H1 (cell line): ENCODE results near the gene COQ2. TPM values are rescaled to one million over a fixed set of nuclear protein-coding genes. Genes with fewer than 3 reads are reported as not detected.

Source experiments
- CTCF ChIA-PET: fragments of 300-600 bp; sonication (Branson Sonifier 250); formaldehyde crosslinking; loops from one replicate; lab custom pipeline; 2021; ENCODE audit not compliant: partially characterized antibody; lab: Charles Lee
- POLR2A ChIA-PET: fragments of 300-600 bp; sonication (Branson Sonifier 250); formaldehyde crosslinking; loops from one replicate; lab custom pipeline; 2021; ENCODE audit warnings: inconsistent platforms; ENCODE audit not compliant: partially characterized antibody; lab: Charles Lee
- DNase-seq, 2 experiments: peaks; one replicate each; pipeline versions ENCODE4 v3.0.0 to v3.0.0-alpha.2; 2010 to 2022; ENCODE audit warnings: low spot score in 2 of 2, low read depth in 1 of 2, mixed read lengths in 1 of 2
- FAIRE-seq: peaks from 2 replicates; lab custom pipeline; 2011; peaks lifted over from hg19 to GRCh38; lab: Jason Lieb, UNC
- H2AFZ ChIP-seq: 2 replicates; pipeline ENCODE4 v1.8.1; 2012; ENCODE audit warnings: low read length, inconsistent platforms
- H2AK5ac ChIP-seq: 2 replicates; pipeline ENCODE4 v1.6.1; 2013; ENCODE audit warnings: low read depth, low read length
- H2BK120ac ChIP-seq: replicated peaks from 2 replicates; pipeline ENCODE3; 2013; ENCODE audit warnings: low read depth, low read length, inconsistent platforms
- H2BK12ac ChIP-seq: 2 replicates; pipeline ENCODE4 v1.6.1; 2013; ENCODE audit warnings: low read depth, low read length
- H2BK15ac ChIP-seq: 2 replicates; pipeline ENCODE4 v1.6.1; 2013; ENCODE audit warnings: low read length
- H2BK20ac ChIP-seq: 2 replicates; pipeline ENCODE4 v1.6.1; 2013; ENCODE audit warnings: low read length
- H2BK5ac ChIP-seq: 2 replicates; pipeline ENCODE4 v1.6.1; 2013; ENCODE audit warnings: low read depth, low read length
- H3K14ac ChIP-seq: 2 replicates; pipeline ENCODE4 v1.6.1; 2013; ENCODE audit warnings: inconsistent platforms; ENCODE audit not compliant: insufficient read length
- H3K18ac ChIP-seq: 2 replicates; pipeline ENCODE4 v1.6.1; 2013; ENCODE audit warnings: low read length; ENCODE audit errors: extremely low read depth
- H3K23ac ChIP-seq: 2 replicates; pipeline ENCODE4 v1.6.1; 2013; ENCODE audit warnings: inconsistent platforms; ENCODE audit not compliant: insufficient read length
- H3K23me2 ChIP-seq: 2 replicates; pipeline ENCODE4 v1.6.1; 2013; ENCODE audit warnings: low read depth, low read length
- H3K27ac ChIP-seq: 2 replicates; pipeline ENCODE4 v1.6.1; 2011; ENCODE audit warnings: low read depth, low read length, inconsistent platforms
- H3K27me3 ChIP-seq, 4 experiments: replicated peaks in 1 of 4; 1 replicate in 1 of 4; 2 replicates in 3 of 4; pipeline versions ENCODE4 v1.6.1 to v1.8.1; 2011 to 2013; ENCODE audit warnings: low read length in 3 of 4, mild to moderate bottlenecking in 3 of 4, inconsistent platforms in 2 of 4, mixed read lengths in 2 of 4, moderate library complexity in 1 of 4; ENCODE audit not compliant: control insufficient read depth in 3 of 4, insufficient read depth in 3 of 4; ENCODE audit errors: extremely low read depth in 1 of 4
- H3K36me3 ChIP-seq, 4 experiments: 2 replicates each; pipeline versions ENCODE4 v1.6.1 to v1.8.1; 2011 to 2013; ENCODE audit warnings: mild to moderate bottlenecking in 4 of 4, low read length in 3 of 4, moderate library complexity in 2 of 4, control low read depth in 1 of 4, inconsistent platforms in 1 of 4; ENCODE audit not compliant: insufficient read depth in 4 of 4, control insufficient read depth in 2 of 4
- H3K4ac ChIP-seq: replicated peaks from 2 replicates; pipeline ENCODE3; 2013; ENCODE audit warnings: low read length, low read depth, mixed read lengths, inconsistent platforms; ENCODE audit not compliant: insufficient read length
- H3K4me1 ChIP-seq, 4 experiments: replicated peaks in 1 of 4; 1 replicate in 1 of 4; 2 replicates in 3 of 4; pipeline versions ENCODE4 v1.6.1 to v1.8.1; 2011 to 2013; ENCODE audit warnings: low read length in 3 of 4, inconsistent platforms in 2 of 4, mixed read lengths in 1 of 4; ENCODE audit not compliant: insufficient read depth in 4 of 4, control insufficient read depth in 3 of 4
- H3K4me2 ChIP-seq, 2 experiments: 2 replicates each; pipeline versions ENCODE4 v1.6.1 to v1.8.1; 2011 to 2013; ENCODE audit warnings: low read depth in 2 of 2, low read length in 2 of 2, control low read depth in 1 of 2, inconsistent platforms in 1 of 2, mild to moderate bottlenecking in 1 of 2; ENCODE audit not compliant: insufficient read depth in 1 of 2
- H3K4me3 ChIP-seq, 4 experiments: fragments of 200-600, 300-600 bp in 1 of 4; sonication (generic), shearing (Covaris generic), sonication (Bioruptor Twin) in 1 of 4; 2 replicates each; pipeline versions ENCODE4 v1.5.1 to v1.8.1; 2011 to 2016; ENCODE audit warnings: low read length in 4 of 4, low read depth in 3 of 4, control low read depth in 2 of 4, inconsistent platforms in 2 of 4, mild to moderate bottlenecking in 2 of 4, mixed read lengths in 1 of 4, moderate library complexity in 1 of 4; ENCODE audit not compliant: insufficient read depth in 2 of 4; ENCODE audit errors: extremely low read depth in 1 of 4
- H3K56ac ChIP-seq: replicated peaks from 2 replicates; pipeline ENCODE3; 2013; ENCODE audit warnings: low read depth, mild to moderate bottlenecking, mixed read lengths, low read length, inconsistent platforms; ENCODE audit not compliant: insufficient read length
- H3K79me1 ChIP-seq: 2 replicates; pipeline ENCODE4 v1.6.1; 2013; ENCODE audit warnings: low read depth, low read length, control low read depth
- H3K79me2 ChIP-seq, 2 experiments: 2 replicates each; pipeline versions ENCODE4 v1.6.1 to v1.8.1; 2012 to 2013; ENCODE audit warnings: low read length in 2 of 2, mild to moderate bottlenecking in 2 of 2, inconsistent platforms in 1 of 2; ENCODE audit not compliant: insufficient read depth in 2 of 2, control insufficient read depth in 1 of 2
- H3K9ac ChIP-seq, 4 experiments: replicated peaks in 1 of 4; 1 replicate in 1 of 4; 2 replicates in 3 of 4; pipeline versions ENCODE4 v1.6.1 to v1.8.1; 2011 to 2013; ENCODE audit warnings: low read depth in 3 of 4, low read length in 3 of 4, control low read depth in 2 of 4, mild to moderate bottlenecking in 2 of 4, moderate library complexity in 2 of 4, inconsistent platforms in 1 of 4; ENCODE audit errors: extremely low read depth in 1 of 4
- H3K9me3 ChIP-seq, 2 experiments: 2 replicates each; pipeline versions ENCODE4 v1.6.1 to v1.8.1; 2012 to 2013; ENCODE audit warnings: mild to moderate bottlenecking in 2 of 2, moderate library complexity in 2 of 2, control low read depth in 1 of 2, inconsistent platforms in 1 of 2, low read depth in 1 of 2, low read length in 1 of 2, mixed read lengths in 1 of 2; ENCODE audit not compliant: insufficient read depth in 2 of 2
- H4K20me1 ChIP-seq, 2 experiments: replicated peaks in 1 of 2; 2 replicates each; pipeline versions ENCODE3 to v1.8.1; 2011 to 2013; ENCODE audit warnings: inconsistent platforms in 2 of 2, low read length in 2 of 2, mild to moderate bottlenecking in 1 of 2; ENCODE audit not compliant: insufficient read depth in 2 of 2, control insufficient read depth in 1 of 2
- H4K5ac ChIP-seq: 2 replicates; pipeline ENCODE4 v1.6.1; 2013; ENCODE audit warnings: low read length, low read depth, mixed read lengths, inconsistent platforms; ENCODE audit not compliant: insufficient read length
- H4K8ac ChIP-seq: 2 replicates; pipeline ENCODE4 v1.8.0; 2013; ENCODE audit warnings: mild to moderate bottlenecking, moderate library complexity, low read length, inconsistent platforms; ENCODE audit not compliant: insufficient read depth; ENCODE audit errors: extremely low read depth
- H4K91ac ChIP-seq: replicated peaks from 2 replicates; pipeline ENCODE3; 2013; ENCODE audit warnings: low read length, mixed read lengths, inconsistent platforms; ENCODE audit not compliant: insufficient read length
- ATF2 ChIP-seq: IDR thresholded peaks from 2 replicates; pipeline ENCODE4 v1.6.1; 2012; ENCODE audit warnings: low read length, inconsistent platforms
- BACH1 ChIP-seq: IDR thresholded peaks from 2 replicates; pipeline ENCODE4 v1.6.1; 2012; ENCODE audit warnings: low read length, improper control_type of control experiment
- GABPA ChIP-seq: IDR thresholded peaks from 2 replicates; pipeline ENCODE4 v1.6.1; 2011; ENCODE audit warnings: mild to moderate bottlenecking, low read length, moderate library complexity, borderline replicate concordance; ENCODE audit not compliant: insufficient read depth
- KDM5A ChIP-seq: fragments of 200-600 bp; IDR thresholded peaks from 2 replicates; pipeline ENCODE4 v1.7.1; 2012; ENCODE audit warnings: mild to moderate bottlenecking, low read length, inconsistent platforms, mixed read lengths
- PHF8 ChIP-seq: fragments of 200-600 bp; sonication (generic); conservative IDR thresholded peaks from 2 replicates; pipeline ENCODE4 v1.7.1; 2012; ENCODE audit warnings: low read depth, mild to moderate bottlenecking, inconsistent platforms, low read length, moderate library complexity
- POLR2AphosphoS5 ChIP-seq: IDR thresholded peaks from 2 replicates; pipeline ENCODE4 v1.6.1; 2011; ENCODE audit warnings: low read depth, low read length
- USF2 ChIP-seq: IDR thresholded peaks from 2 replicates; pipeline ENCODE4 v1.6.1; 2011; ENCODE audit warnings: low read length, improper control_type of control experiment
- WGBS, 2 experiments: shearing (Covaris generic) in 1 of 2; methylation state at CpG; one replicate each; pipeline versions ENCODE4 v1.1.6 to v1.1.7; 2013 to 2015; ENCODE audit warnings: low lambda C conversion rate in 2 of 2, mixed read lengths in 2 of 2, inconsistent platforms in 1 of 2, low coverage in 1 of 2, missing lambda C conversion rate in 1 of 2; ENCODE audit not compliant: insufficient replicate concordance in 2 of 2, insufficient coverage in 1 of 2, insufficient read length in 1 of 2; ENCODE audit errors: extremely low coverage in 1 of 2, missing lambda C conversion rate in 1 of 2; 5-methylcytosine and 5-hydroxymethylcytosine counted together
- polyA plus RNA-seq, 7 experiments: library from polyadenylated mRNA; depleted of rRNA in 3 of 7; stranded (reverse) in 5 of 7; unstranded in 2 of 7; fragments of >200 nt in 5 of 7; fragments of 200-250 nt in 2 of 7; gene quantifications; 1 replicate in 5 of 7; 2 replicates in 1 of 7; 4 replicates in 1 of 7; pipeline versions ENCODE4 v1.2.1 to v1.2.3, GENCODE V29; 2011 to 2013; ENCODE audit warnings: missing spikeins in 2 of 7, mixed read lengths in 2 of 7
- total RNA-seq: library from RNA; stranded (reverse); fragmentation: NEBNext Ultra II Directional; extraction: Animal tissue kit (Norgen Biotek cat#: 25700); gene quantifications from 2 replicates; pipeline ENCODE4 v1.2.1, GENCODE V29; 2021

Gene COQ2
- total and polyA plus RNA-seq, 2 of the 8 experiments (the other 6 are each of a cell fraction or from before 2014, with no cell fraction given): 21.5 to 22.9 TPM

- Histone ChIP-seq H4K20me1 (no peaks in the 10 kb centered on the region), H2BK12ac (no peak overlapping the region), H3K4me3 (no peak overlapping the region), H3K4me2 (no peak overlapping the region), H4K91ac (no peak overlapping the region), H2BK120ac (no peak overlapping the region), H3K18ac (no peak overlapping the region), H2AFZ (no peak overlapping the region), H3K23ac (no peak overlapping the region), H3K27me3 (no peaks in the 10 kb centered on the region), H2BK15ac (no peak overlapping the region), H2BK20ac (no peak overlapping the region), H3K9me3 (no peaks in the 10 kb centered on the region), H3K79me2 (no peaks in the 10 kb centered on the region), H3K27ac (no peak overlapping the region), H4K5ac (no peak overlapping the region), H3K9ac (no peak overlapping the region), H3K4ac (no peak overlapping the region), H3K4me1 (no peaks in the 10 kb centered on the region), H3K79me1 (no peaks in the 10 kb centered on the region), H3K23me2 (no peaks in the 10 kb centered on the region), H2BK5ac (no peak overlapping the region), H2AK5ac (no peak overlapping the region), H3K14ac (no peak overlapping the region), H3K36me3 (peaks cover 0 to 16% (median under 1%) of the 10 kb centered on the region in 4 experiments; a peak in 4 of 8 replicates), H3K56ac (no peak overlapping the region), H4K8ac (no peak overlapping the region)
- DNase-seq (no peak), FAIRE-seq (no peak)
- WGBS, 2 experiments: 90% methylated on average over 1 of the region's 1 CpG; no CpG with 5 or more reads in 1 of the 2 experiments
- no peak for TF ChIP-seq PHF8
- no peak for TF ChIP-seq BACH1
- TF ChIP-seq GABPA: no peak
- TF ChIP-seq ATF2: no peak
- no peak for TF ChIP-seq POLR2AphosphoS5
- no peak for TF ChIP-seq USF2
- no peak for TF ChIP-seq KDM5A
- POLR2A ChIA-PET: no interaction called here
- CTCF ChIA-PET: interaction anchor here (0.7 kb wide), 1 partner anchor 904 kb away, joined by 3 read pairs; no protein-coding TSS in a partner anchor
Observed at GRCh38 chr4:83269256-83269655, 15.3 kb downstream of the COQ2 start.
